ENCODE results near the gene AP1S2. TPM values are rescaled to one million over a fixed set of nuclear protein-coding genes. Genes with fewer than 3 reads are reported as not detected.

Gene AP1S2
- polyA plus RNA-seq, 1 of the 3 experiments (the other 2 are of a cell fraction) = 17.7 TPM

- ChIA-PET POLR2A (no interaction called here), CTCF (interaction anchor here (1.6 kb wide), 1 partner anchor 12 kb away, joined by 3 read pairs; no protein-coding TSS in a partner anchor)
- H3K9ac ChIP-seq = no peak overlapping the region
- H3K9me2 ChIP-seq = no peaks in the 10 kb centered on the region
- H3F3A ChIP-seq (replicated peaks; ENCODE audit: insufficient read depth) = no peaks in the 10 kb centered on the region
- no peaks in the 10 kb centered on the region for H3K9me3 ChIP-seq
- H4K20me1 ChIP-seq (ENCODE audit: insufficient read depth) = no peaks in the 10 kb centered on the region
- TF ChIP-seq, protein P1, sequence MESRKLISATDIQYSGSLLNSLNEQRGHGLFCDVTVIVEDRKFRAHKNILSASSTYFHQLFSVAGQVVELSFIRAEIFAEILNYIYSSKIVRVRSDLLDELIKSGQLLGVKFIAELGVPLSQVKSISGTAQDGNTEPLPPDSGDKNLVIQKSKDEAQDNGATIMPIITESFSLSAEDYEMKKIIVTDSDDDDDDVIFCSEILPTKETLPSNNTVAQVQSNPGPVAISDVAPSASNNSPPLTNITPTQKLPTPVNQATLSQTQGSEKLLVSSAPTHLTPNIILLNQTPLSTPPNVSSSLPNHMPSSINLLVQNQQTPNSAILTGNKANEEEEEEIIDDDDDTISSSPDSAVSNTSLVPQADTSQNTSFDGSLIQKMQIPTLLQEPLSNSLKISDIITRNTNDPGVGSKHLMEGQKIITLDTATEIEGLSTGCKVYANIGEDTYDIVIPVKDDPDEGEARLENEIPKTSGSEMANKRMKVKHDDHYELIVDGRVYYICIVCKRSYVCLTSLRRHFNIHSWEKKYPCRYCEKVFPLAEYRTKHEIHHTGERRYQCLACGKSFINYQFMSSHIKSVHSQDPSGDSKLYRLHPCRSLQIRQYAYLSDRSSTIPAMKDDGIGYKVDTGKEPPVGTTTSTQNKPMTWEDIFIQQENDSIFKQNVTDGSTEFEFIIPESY (IDR thresholded peaks at IDR 0.05; ENCODE audit: borderline replicate concordance, low read depth) = no peak
- no peak for TF ChIP-seq TCF12 (IDR thresholded peaks at IDR 0.05)
- no peak for TF ChIP-seq POLR2AphosphoS5 (IDR thresholded peaks at IDR 0.05; ENCODE audit: low read depth, low read length)
- TF ChIP-seq MAX (IDR thresholded peaks at IDR 0.05; ENCODE audit: low read depth) = no peak
- TF ChIP-seq CHD2 (IDR thresholded peaks at IDR 0.05; ENCODE audit: low read length, partially characterized antibody) = no peak
- no peak for TF ChIP-seq NFIC (IDR thresholded peaks at IDR 0.05; ENCODE audit: borderline replicate concordance)
- TF ChIP-seq ELF1 (IDR thresholded peaks at IDR 0.05) = no peak
- no peak for TF ChIP-seq EZH2phosphoT487 (IDR thresholded peaks at IDR 0.05; ENCODE audit: borderline replicate concordance, low read depth)
- no peak for TF ChIP-seq TEAD4 (IDR thresholded peaks at IDR 0.05; ENCODE audit: borderline replicate concordance, insufficient read depth)
- TF ChIP-seq SMC3 (IDR thresholded peaks at IDR 0.05; ENCODE audit: low read depth, low read length) = no peak
- TF ChIP-seq FOXJ3 (CRISPR knock-in tag; IDR thresholded peaks at IDR 0.05) = no peak
- no peak for TF ChIP-seq JUND (IDR thresholded peaks at IDR 0.05)
- TF ChIP-seq PBX3 (IDR thresholded peaks at IDR 0.05) = no peak
- H2AFZ ChIP-seq (ENCODE audit: low read depth) = no peak overlapping the region
- H3K4me3 ChIP-seq (ENCODE audit: low read depth in 2 of 2, low read length in 1 of 2) = no peak overlapping the region
- no peaks in the 10 kb centered on the region for H3K79me2 ChIP-seq (ENCODE audit: insufficient read depth)
- peaks cover 47 to 59% of the 10 kb centered on the region in 2 experiments for H3K36me3 ChIP-seq (replicated peaks in 1 of 2; ENCODE audit: control insufficient read depth in 1 of 2, insufficient read depth in 2 of 2, low read length in 1 of 2)
- no peaks in the 10 kb centered on the region for H3K4me1 ChIP-seq (ENCODE audit: control insufficient read depth in 1 of 2, insufficient read depth in 2 of 2, low read depth in 1 of 2, low read length in 1 of 2)
- DNase-seq = no peak
- no peak overlapping the region for H3K27ac ChIP-seq (ENCODE audit: low read depth in 2 of 2, low read length in 1 of 2)
- no peaks in the 10 kb centered on the region for H3K27me3 ChIP-seq (ENCODE audit: insufficient read depth)
- H3K4me2 ChIP-seq = no peak overlapping the region
These were observed 50.0 kb downstream of the AP1S2 start for GRCh38 chrX:15804563-15804962.

DNA sequence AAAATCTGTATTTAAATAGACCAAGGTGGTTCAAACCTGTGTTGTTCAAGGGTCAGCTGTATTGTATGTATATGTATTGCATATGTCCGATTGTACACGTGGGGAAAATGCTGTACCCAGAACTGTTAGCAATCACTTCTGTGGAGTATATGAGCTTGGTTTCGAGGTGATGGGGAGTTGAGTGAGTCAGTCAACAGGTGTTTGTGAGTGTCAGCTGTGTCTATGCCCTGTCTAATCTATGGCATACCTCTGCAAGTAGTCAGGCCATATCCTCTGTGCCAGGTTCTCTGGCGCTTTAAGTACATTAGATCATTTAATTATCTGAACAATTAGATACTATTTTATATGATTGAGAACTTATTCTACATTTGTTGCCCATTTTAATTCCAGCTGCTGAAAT lies 56.9 kb downstream of the AP1S2 start:
- POLR2A ChIA-PET = no interaction called here

More for the DNA sequence above, 56.9 kb downstream of the AP1S2 start:
- no peak overlapping the region for H3K9ac ChIP-seq
- CTCF ChIA-PET = interaction anchor here (1.1 kb wide), 1 partner anchor 18 kb away, joined by 4 read pairs; no protein-coding TSS in a partner anchor
- DNase-seq = no peak
- H3K4me3 ChIP-seq (ENCODE audit: low read depth in 2 of 2, low read length in 1 of 2) = no peak overlapping the region
- H3K4me1 ChIP-seq (ENCODE audit: control insufficient read depth in 1 of 2, insufficient read depth in 2 of 2, low read depth in 1 of 2, low read length in 1 of 2) = no peaks in the 10 kb centered on the region; a peak in 1 of 4 replicates
- peaks cover 19 to 54% of the 10 kb centered on the region in 2 experiments for H3K36me3 ChIP-seq (replicated peaks in 1 of 2; ENCODE audit: control insufficient read depth in 1 of 2, insufficient read depth in 2 of 2, low read length in 1 of 2)
- peaks cover 42% of the 10 kb centered on the region for H3K79me2 ChIP-seq (ENCODE audit: insufficient read depth)
- no peaks in the 10 kb centered on the region for H4K20me1 ChIP-seq (ENCODE audit: insufficient read depth)
- no peaks in the 10 kb centered on the region for H3K9me2 ChIP-seq
- TF ChIP-seq RCOR1 (IDR thresholded peaks at IDR 0.05; ENCODE audit: low read length) (no peak), JUND (IDR thresholded peaks at IDR 0.05) (no peak), EP300 (IDR thresholded peaks at IDR 0.05; ENCODE audit: borderline replicate concordance in 1 of 2, low read depth in 1 of 2, low read length in 1 of 2) (no peak), NRF1 (IDR thresholded peaks at IDR 0.05; ENCODE audit: low read depth, low read length) (no peak), FOXM1 (IDR thresholded peaks at IDR 0.05; ENCODE audit: low read depth) (no peak), POLR2AphosphoS5 (IDR thresholded peaks at IDR 0.05; ENCODE audit: low read depth, low read length) (no peak), RFX5 (IDR thresholded peaks at IDR 0.05; ENCODE audit: low read length) (no peak), MXI1 (IDR thresholded peaks at IDR 0.05; ENCODE audit: low read depth, low read length) (no peak)
- TF ChIP-seq, protein P2, sequence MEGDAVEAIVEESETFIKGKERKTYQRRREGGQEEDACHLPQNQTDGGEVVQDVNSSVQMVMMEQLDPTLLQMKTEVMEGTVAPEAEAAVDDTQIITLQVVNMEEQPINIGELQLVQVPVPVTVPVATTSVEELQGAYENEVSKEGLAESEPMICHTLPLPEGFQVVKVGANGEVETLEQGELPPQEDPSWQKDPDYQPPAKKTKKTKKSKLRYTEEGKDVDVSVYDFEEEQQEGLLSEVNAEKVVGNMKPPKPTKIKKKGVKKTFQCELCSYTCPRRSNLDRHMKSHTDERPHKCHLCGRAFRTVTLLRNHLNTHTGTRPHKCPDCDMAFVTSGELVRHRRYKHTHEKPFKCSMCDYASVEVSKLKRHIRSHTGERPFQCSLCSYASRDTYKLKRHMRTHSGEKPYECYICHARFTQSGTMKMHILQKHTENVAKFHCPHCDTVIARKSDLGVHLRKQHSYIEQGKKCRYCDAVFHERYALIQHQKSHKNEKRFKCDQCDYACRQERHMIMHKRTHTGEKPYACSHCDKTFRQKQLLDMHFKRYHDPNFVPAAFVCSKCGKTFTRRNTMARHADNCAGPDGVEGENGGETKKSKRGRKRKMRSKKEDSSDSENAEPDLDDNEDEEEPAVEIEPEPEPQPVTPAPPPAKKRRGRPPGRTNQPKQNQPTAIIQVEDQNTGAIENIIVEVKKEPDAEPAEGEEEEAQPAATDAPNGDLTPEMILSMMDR (IDR thresholded peaks at IDR 0.05) = no peak
- no peak overlapping the region for H2AFZ ChIP-seq (ENCODE audit: low read depth)
- WGBS (ENCODE audit: low lambda C conversion rate) = 89% methylated on average over 4 of the region's 4 CpGs
- H3K9me3 ChIP-seq = no peaks in the 10 kb centered on the region
- no peaks in the 10 kb centered on the region for H3K27me3 ChIP-seq (ENCODE audit: insufficient read depth)
- H3K27ac ChIP-seq (ENCODE audit: low read depth in 2 of 2, low read length in 1 of 2) = no peak overlapping the region
- peaks cover 4% of the 10 kb centered on the region for H3F3A ChIP-seq (replicated peaks; ENCODE audit: insufficient read depth)
- H3K4me2 ChIP-seq = no peak overlapping the region

Data from SK-N-SH (cell line).